H9 (cell line): Measurements from ENCODE around the gene SOX15. TPM values are rescaled to one million over a fixed set of nuclear protein-coding genes. Genes with fewer than 3 reads are reported as not detected.

Experiments
- DNase-seq: peaks from one replicate; pipeline ENCODE4 v3.0.0-alpha.2; 2017
- H2AFZ ChIP-seq: one replicate; pipeline ENCODE4 v1.6.1; 2013; ENCODE audit warnings: mild to moderate bottlenecking, low read length, control low read depth, moderate library complexity
- H2AK5ac ChIP-seq: 2 replicates; pipeline ENCODE4 v1.6.1; 2013; ENCODE audit warnings: low read length, control low read depth, mixed read lengths; ENCODE audit not compliant: insufficient read length
- H2BK120ac ChIP-seq: one replicate; pipeline ENCODE4 v1.6.1; 2013; ENCODE audit warnings: low read depth, mild to moderate bottlenecking, low read length, control low read depth, inconsistent platforms; ENCODE audit not compliant: poor library complexity, severe bottlenecking
- H2BK12ac ChIP-seq: 2 replicates; pipeline ENCODE4 v1.6.1; 2013; ENCODE audit warnings: low read length, control low read depth, mixed read lengths, low read depth; ENCODE audit not compliant: insufficient read length
- H2BK15ac ChIP-seq: 2 replicates; pipeline ENCODE4 v1.6.1; 2013; ENCODE audit warnings: low read depth, low read length, control low read depth
- H2BK20ac ChIP-seq: one replicate; pipeline ENCODE4 v1.6.1; 2013; ENCODE audit warnings: low read depth, mild to moderate bottlenecking, low read length, control low read depth, inconsistent platforms; ENCODE audit not compliant: poor library complexity, severe bottlenecking
- H2BK5ac ChIP-seq: 2 replicates; pipeline ENCODE4 v1.6.1; 2013; ENCODE audit warnings: low read length, control low read depth, mixed read lengths; ENCODE audit not compliant: insufficient read length
- H3K14ac ChIP-seq: 2 replicates; pipeline ENCODE4 v1.6.1; 2013; ENCODE audit warnings: low read length, control low read depth; ENCODE audit not compliant: insufficient read depth
- H3K18ac ChIP-seq: 2 replicates; pipeline ENCODE4 v1.6.1; 2013; ENCODE audit warnings: low read depth, mild to moderate bottlenecking, mixed read lengths, low read length, control low read depth; ENCODE audit not compliant: insufficient read length
- H3K23ac ChIP-seq: 2 replicates; pipeline ENCODE4 v1.6.1; 2013; ENCODE audit warnings: low read length, control low read depth, mixed read lengths, low read depth; ENCODE audit not compliant: insufficient read length
- H3K23me2 ChIP-seq: 2 replicates; pipeline ENCODE4 v1.6.1; 2013; ENCODE audit warnings: low read depth, mild to moderate bottlenecking, mixed read lengths, low read length, control low read depth; ENCODE audit not compliant: insufficient read length, poor library complexity, severe bottlenecking
- H3K27ac ChIP-seq: 2 replicates; pipeline ENCODE4 v1.5.1; 2013; ENCODE audit warnings: low read length, control low read depth, mixed read lengths, low read depth; ENCODE audit not compliant: insufficient read length
- H3K27me3 ChIP-seq: 2 replicates; pipeline ENCODE4 v1.6.1; 2013; ENCODE audit warnings: low read length, control low read depth, inconsistent platforms; ENCODE audit not compliant: insufficient read depth
- H3K4ac ChIP-seq: 2 replicates; pipeline ENCODE4 v1.6.1; 2013; ENCODE audit warnings: low read depth, mild to moderate bottlenecking, control low read depth, inconsistent platforms, low read length, moderate library complexity
- H3K4me1 ChIP-seq: 2 replicates; pipeline ENCODE4 v1.6.1; 2013; ENCODE audit warnings: low read length, control low read depth, inconsistent platforms; ENCODE audit not compliant: insufficient read depth
- H3K4me2 ChIP-seq: 2 replicates; pipeline ENCODE4 v1.6.1; 2013; ENCODE audit warnings: low read length, control low read depth, mixed read lengths; ENCODE audit not compliant: insufficient read length, insufficient read depth
- H3K56ac ChIP-seq: 2 replicates; pipeline ENCODE4 v1.6.1; 2013; ENCODE audit warnings: low read depth, mild to moderate bottlenecking, mixed read lengths, low read length, control low read depth; ENCODE audit not compliant: insufficient read length
- H3K79me1 ChIP-seq: 2 replicates; pipeline ENCODE4 v1.6.1; 2013; ENCODE audit warnings: low read depth, mild to moderate bottlenecking, moderate library complexity, low read length, control low read depth, inconsistent platforms; ENCODE audit not compliant: insufficient read depth, poor library complexity, severe bottlenecking
- H3K79me2 ChIP-seq: 2 replicates; pipeline ENCODE4 v1.6.1; 2013; ENCODE audit warnings: low read length, control low read depth, inconsistent platforms; ENCODE audit not compliant: insufficient read depth
- H3K9ac ChIP-seq: 2 replicates; pipeline ENCODE4 v1.6.1; 2013; ENCODE audit warnings: low read length, control low read depth, mixed read lengths; ENCODE audit not compliant: insufficient read length; ENCODE audit errors: extremely low read depth
- H3K9me3 ChIP-seq: one replicate; pipeline ENCODE4 v1.6.1; 2013; ENCODE audit warnings: low read depth, low read length, inconsistent platforms; ENCODE audit not compliant: control insufficient read depth
- H3T11ph ChIP-seq: one replicate; pipeline ENCODE4 v1.6.1; 2013; ENCODE audit warnings: mild to moderate bottlenecking, low read length, control low read depth, inconsistent platforms
- H4K20me1 ChIP-seq: one replicate; pipeline ENCODE4 v1.6.1; 2013; ENCODE audit not compliant: control insufficient read depth, insufficient read length, insufficient read depth
- H4K5ac ChIP-seq: 2 replicates; pipeline ENCODE4 v1.6.1; 2013; ENCODE audit warnings: low read depth, mild to moderate bottlenecking, mixed read lengths, low read length, control low read depth; ENCODE audit not compliant: insufficient read length
- H4K8ac ChIP-seq: replicated peaks from 2 replicates; pipeline ENCODE4 v1.6.1; 2013; ENCODE audit warnings: low read length, control low read depth, mixed read lengths, low read depth; ENCODE audit not compliant: insufficient read length
- H4K91ac ChIP-seq: 2 replicates; pipeline ENCODE4 v1.6.1; 2013; ENCODE audit warnings: low read depth, mild to moderate bottlenecking, moderate library complexity, mixed read lengths, low read length, control low read depth; ENCODE audit not compliant: insufficient read length
- H3K27ac Mint-ChIP-seq, 3 experiments: 2 replicates in 2 of 3; 3 replicates in 1 of 3; pipeline ENCODE4 v1.8.0; 2020 to 2021; ENCODE audit warnings: mixed read lengths in 3 of 3, mild to moderate bottlenecking in 1 of 3, moderate library complexity in 1 of 3
- H3K27me3 Mint-ChIP-seq: 2 replicates; pipeline ENCODE4 v1.8.0; 2021; ENCODE audit warnings: low read depth, mild to moderate bottlenecking, moderate library complexity, mixed read lengths
- H3K36me3 Mint-ChIP-seq, 3 experiments: 2 replicates in 2 of 3; 3 replicates in 1 of 3; pipeline ENCODE4 v1.8.0; 2020 to 2021; ENCODE audit warnings: low read depth in 3 of 3, mixed read lengths in 3 of 3; ENCODE audit not compliant: insufficient read depth in 1 of 3
- H3K4me1 Mint-ChIP-seq, 2 experiments: 2 replicates each; pipeline ENCODE4 v1.8.0; 2020; ENCODE audit warnings: mixed read lengths in 2 of 2
- H3K4me3 Mint-ChIP-seq, 2 experiments: 2 replicates in 1 of 2; 3 replicates in 1 of 2; pipeline ENCODE4 v1.8.0; 2020 to 2021; ENCODE audit warnings: mild to moderate bottlenecking in 2 of 2, mixed read lengths in 2 of 2, moderate library complexity in 1 of 2
- H3K9me3 Mint-ChIP-seq, 2 experiments: 2 replicates in 1 of 2; 3 replicates in 1 of 2; pipeline ENCODE4 v1.8.0; 2020; ENCODE audit warnings: mild to moderate bottlenecking in 2 of 2, mixed read lengths in 2 of 2, moderate library complexity in 1 of 2
- CTCF ChIP-seq: fragments of 200-600 bp; sonication (generic); conservative IDR thresholded peaks from 3 replicates; pipeline ENCODE4 v1.8.0; 2021; ENCODE audit warnings: antibody characterized with exemption, mild to moderate bottlenecking
- WGBS: extraction: QIAGEN DNeasy Blood & Tissue Kit; methylation state at CpG from one replicate; pipeline ENCODE4 v1.1.7; 2013; ENCODE audit warnings: missing lambda C conversion rate, low lambda C conversion rate, mixed read lengths; ENCODE audit not compliant: insufficient read length; ENCODE audit errors: extremely low coverage; 5-methylcytosine and 5-hydroxymethylcytosine counted together
- total RNA-seq: library from RNA; stranded (reverse); gene quantifications from 2 replicates; pipeline ENCODE4 v1.2.1, GENCODE V29; 2021

The SOX15 gene
- total RNA-seq, 1 experiment from 2014 or later = 7.7 TPM

- no peak overlapping the region for H2BK12ac ChIP-seq
- no peak overlapping the region for H3K9ac ChIP-seq
- Mint-ChIP-seq H3K27me3 (no peaks in the 10 kb centered on the region; the same call in 1 of the 2 replicates), H3K4me1 (peaks cover 31 to 60% of the 10 kb centered on the region in 2 experiments), H3K27ac (peak overlapping the region in 1 of 3 experiments; percentile 46; a peak in 1 of 7 replicates), H3K9me3 (peaks cover 0 to 3% of the 10 kb centered on the region in 2 experiments; a peak in 1 of 5 replicates), H3K36me3 (peaks cover 13 to 43% (median 35%) of the 10 kb centered on the region in 3 experiments), H3K4me3 (no peak overlapping the region)
- H3K9me3 ChIP-seq = no peaks in the 10 kb centered on the region
- no peak overlapping the region for H3T11ph ChIP-seq
- DNase-seq = peak; percentile 84
- peak; percentile 47 for TF ChIP-seq CTCF
- no peak overlapping the region for H3K27ac ChIP-seq
- H3K56ac ChIP-seq = no peak overlapping the region
- H2AFZ ChIP-seq = no peak overlapping the region
- H3K79me2 ChIP-seq = no peaks in the 10 kb centered on the region; the same call in 1 of the 2 replicates
- H2BK15ac ChIP-seq = no peak overlapping the region
- WGBS = no CpG with 5 or more reads among the region's 9 CpGs
- no peak overlapping the region for H2BK120ac ChIP-seq
- H2AK5ac ChIP-seq = no peak overlapping the region
- no peak overlapping the region for H2BK20ac ChIP-seq
- no peaks in the 10 kb centered on the region for H4K20me1 ChIP-seq
- peaks cover 13% of the 10 kb centered on the region for H3K23me2 ChIP-seq
- no peak overlapping the region for H3K23ac ChIP-seq
- no peaks in the 10 kb centered on the region; the same call in 1 of the 2 replicates for H3K4me1 ChIP-seq
- no peak overlapping the region for H3K18ac ChIP-seq
- no peak overlapping the region for H3K14ac ChIP-seq
- H2BK5ac ChIP-seq = no peak overlapping the region
- H4K5ac ChIP-seq = no peak overlapping the region
- H3K4me2 ChIP-seq = no peak overlapping the region
- H3K27me3 ChIP-seq = no peaks in the 10 kb centered on the region
- no peaks in the 10 kb centered on the region for H3K79me1 ChIP-seq
- no peak overlapping the region for H4K91ac ChIP-seq
- no peak overlapping the region for H3K4ac ChIP-seq
- no peak overlapping the region for H4K8ac ChIP-seq
Observed at GRCh38 chr17:7586673-7587419, 3.0 kb downstream of the SOX15 start.
